NCI-H748 (cell line): Measurements from ENCODE around the gene ZHX3.

Source experiments
- DNase-seq: peaks from one replicate; lab custom pipeline; 2025; ENCODE audit not compliant: unreplicated experiment; lab: John Stamatoyannopoulos, UW

Gene ZHX3

DNA sequence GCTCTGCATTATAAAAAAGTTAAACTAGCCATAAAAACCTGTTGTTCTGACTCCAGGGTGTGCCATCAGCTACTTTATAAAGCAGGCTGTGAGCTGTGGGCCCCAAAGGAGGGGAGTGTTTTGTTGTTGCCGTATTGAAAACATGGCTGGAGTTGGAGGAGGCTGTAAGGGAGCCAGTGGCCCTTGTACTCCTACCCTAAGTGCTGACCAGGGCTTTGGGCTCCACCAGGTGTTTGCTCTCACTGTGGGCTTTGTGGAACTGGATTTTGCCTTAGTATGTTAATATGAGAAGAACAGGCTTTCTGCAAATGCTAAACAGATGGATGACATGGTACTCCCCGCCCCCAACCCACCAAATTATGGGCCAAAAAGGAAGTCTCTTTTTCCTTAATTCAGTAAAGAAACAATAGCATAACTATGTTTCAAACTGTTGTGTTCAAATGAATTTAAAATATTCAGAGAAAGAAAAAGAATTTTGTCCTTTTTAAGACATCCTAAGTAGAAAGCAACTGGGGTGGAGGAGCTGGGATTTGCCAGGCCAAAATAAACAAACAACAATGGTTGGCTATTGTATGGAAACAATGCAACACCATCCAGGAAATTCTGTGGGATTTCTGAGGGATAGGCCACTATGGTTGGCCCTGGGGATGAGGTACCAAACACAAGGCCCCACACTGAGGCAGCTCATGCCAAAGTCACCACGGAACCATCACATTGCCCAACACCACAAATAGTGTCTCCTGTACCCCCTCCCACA, 116.9 kb downstream of the ZHX3 start:
- DNase-seq = no peak

DNA sequence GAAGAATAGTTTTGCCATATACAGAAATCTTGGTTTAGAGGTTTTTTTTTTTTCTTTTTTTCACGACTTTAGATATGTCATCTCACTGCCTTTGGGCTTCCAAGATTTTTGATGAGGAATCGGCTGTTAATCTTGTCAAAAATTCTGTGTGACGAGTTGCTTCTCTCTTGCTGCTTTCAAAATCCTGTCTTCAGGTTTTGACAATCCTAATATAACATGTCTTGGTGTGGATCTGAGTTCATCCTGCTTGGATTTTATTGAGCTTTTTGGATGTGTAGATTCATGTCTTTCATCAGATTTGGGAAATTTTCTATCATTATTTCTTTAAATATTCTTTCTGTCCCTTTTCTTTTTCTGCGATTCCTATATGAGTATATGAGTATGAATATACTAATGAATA, 119.1 kb downstream of the ZHX3 start:
- no peak for DNase-seq

DNA sequence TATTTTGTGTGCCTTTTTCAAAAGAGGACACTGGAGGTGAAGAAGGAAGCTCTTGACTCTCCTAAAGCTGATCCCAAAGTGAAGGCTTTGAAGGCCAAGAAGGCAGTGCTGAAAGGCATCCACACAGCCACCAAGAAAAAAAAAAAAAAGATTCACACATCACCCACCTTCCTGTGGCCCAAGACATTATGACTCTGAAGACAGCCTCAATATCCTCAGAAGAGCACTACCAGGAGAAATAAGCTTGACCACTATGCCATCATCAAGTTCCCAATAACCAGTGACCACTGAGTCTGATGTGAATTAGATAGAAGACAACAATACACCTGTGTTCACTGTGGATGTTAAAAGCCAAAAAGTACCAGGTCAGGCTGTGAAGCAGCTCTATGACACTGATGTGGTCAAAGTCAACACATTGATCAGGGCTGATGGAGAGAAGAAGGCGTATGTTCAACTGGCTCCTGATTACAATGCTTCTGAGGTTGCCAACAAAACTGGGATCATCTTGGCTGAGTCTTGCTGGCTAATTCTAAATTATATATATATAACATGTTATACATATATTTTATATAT, 120.8 kb downstream of the ZHX3 start:
- DNase-seq = no peak

DNA sequence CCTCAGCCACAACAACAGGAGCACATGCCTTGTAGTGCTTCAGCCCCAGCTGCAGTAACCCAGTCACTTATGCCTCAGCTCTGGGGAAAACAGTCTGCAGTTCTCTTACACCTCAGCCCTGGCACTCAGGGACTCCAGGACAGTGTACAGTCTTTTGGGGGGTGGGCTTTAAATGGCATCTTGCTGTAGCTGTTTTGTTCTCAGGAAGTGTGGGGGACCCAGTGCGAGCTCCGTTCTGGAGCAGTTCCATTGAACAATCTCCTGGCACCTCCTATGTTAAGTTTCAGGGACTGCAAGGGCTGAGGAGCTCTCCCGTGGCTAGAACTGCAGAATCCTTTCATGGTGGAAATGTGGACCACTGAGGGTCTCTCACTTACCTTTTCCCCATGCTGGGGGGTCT, 125.0 kb downstream of the ZHX3 start:
- DNase-seq = no peak

DNA sequence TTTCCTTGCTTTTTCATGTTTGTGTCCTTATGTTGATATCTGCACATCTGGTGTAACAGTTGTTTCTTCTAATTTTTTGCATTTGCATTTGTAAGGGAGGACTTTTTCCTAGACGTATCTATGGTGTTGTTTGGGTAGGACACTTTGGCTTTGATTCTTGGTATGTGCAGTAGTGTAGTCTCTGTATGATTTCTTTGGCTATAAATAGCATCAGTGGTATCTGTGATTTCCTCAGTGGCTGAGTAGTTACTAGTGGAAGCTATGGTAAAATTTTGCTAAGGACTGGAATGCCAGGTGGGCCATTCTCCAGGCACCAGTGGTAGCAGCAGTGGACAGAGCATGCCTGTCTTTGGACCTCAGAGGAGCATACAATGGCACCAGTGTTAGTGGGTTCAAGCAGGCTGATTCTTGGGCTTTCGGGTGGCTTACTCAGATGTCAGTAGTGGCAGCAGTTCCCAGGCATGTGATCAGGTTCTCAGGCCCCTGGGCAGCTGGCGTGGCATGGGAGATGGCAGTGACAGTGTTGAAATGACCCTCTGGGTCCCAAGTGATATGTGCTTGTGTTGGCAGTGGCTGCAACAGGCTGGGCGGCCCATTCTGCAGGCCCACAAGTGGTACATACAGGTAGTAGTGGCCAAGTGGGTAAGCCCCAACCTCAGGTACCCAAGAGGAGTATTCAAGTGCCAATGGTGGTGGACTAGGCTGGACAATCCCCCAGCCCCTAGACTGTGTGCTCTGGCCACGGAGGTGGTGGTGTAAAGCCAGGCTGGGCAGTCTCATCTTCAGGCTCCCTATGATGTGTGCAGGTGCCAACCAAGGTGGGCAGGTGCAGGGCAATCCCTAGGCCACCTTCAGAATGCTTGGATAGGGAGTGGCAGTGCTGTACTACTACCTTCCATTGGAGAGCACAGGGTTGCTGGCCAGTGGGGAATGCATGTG, 125.7 kb downstream of the ZHX3 start:
- DNase-seq = no peak

DNA sequence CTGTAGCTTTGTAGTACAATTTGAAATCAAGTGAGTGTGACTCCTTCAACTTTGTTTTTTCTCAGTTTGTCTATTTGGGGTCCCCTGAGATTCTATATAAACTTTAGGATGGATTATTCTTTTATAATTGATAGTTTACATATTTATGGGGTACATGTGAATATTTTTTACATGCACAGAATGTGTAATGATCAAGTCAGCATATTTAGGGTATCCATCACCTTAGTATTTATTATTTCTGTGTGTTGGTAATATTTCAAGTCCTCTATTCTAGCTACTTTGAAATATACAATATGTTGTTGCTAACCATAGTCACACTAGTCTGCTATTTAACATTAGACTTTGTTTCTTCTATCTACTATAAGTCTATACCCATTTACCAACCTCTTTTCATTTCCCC, 129.9 kb downstream of the ZHX3 start:
- DNase-seq = no peak

DNA sequence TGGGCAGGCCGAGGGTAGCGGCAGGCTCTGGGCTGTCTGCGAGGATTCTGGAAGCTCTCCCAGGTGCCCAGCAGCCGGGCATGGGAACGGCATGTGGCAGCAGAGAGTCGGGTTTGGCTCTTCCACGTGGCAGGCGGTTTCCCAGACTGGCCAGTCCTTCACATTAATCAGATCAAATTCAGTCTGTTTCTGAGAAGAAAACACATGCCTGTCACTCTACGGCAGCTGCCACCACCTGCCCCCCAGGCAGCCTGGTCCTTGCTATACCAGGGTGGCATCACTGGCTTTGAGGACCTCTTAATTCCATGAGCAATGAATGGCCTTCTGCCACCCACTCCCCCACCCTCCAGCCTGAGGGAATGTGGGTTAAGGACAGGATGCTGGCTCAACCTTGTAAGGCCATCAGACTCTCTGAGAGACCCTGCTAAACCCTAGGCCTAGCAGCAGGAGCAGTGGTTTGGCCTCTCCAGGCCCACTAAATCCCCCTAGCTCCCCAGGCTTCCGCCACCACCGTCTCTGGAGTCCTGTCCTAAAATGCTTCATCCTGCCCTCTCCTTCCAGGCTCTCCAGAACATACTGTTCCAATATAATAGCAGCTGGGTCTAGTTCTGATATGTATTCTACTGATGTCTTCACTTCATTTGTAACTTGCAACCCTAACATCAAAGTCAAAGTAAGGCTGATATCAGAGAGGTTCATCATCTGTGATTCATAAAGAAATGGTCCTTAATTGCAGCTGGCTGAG, 132.3 kb downstream of the ZHX3 start:
- DNase-seq = no peak

DNA sequence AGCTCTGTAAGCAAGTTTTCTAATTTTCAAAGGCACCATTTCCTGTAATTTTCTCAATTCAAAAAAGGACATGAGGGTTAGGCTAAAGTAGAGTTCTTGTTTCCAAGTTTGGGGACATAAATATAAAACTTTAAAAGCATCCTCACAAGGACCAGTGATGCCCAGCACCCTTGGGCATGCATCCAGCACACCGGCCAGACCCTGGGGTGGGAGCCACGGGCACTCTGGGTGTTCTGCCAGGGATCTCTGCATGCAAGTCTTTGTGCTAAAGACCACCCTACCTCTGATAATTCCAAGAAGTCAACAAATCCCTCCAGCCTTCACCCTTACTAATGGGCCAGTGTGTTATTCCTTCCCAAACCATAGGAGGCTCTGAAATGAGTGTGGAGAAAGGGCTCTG, 133.7 kb downstream of the ZHX3 start:
- DNase-seq = no peak

DNA sequence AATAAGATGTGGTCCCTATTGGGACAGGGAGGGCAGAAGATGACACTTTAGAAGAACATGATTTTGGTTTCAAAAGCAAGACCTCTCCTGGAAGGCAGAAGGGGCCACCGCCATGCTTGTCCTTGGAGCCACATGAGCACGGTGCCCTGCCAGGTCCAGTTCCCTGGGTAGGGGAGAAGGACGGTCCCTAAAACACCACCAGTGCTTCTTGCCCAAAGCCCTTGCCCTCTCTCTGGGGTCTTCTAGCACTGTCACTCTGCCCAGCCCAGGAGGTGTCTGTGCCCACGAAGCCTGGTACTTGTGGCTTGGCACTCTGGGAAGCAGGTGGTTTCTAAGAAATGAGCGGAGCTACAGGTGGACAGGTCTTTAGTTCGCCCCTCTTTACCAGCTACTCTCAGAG, 134.1 kb downstream of the ZHX3 start:
- DNase-seq = no peak

DNA sequence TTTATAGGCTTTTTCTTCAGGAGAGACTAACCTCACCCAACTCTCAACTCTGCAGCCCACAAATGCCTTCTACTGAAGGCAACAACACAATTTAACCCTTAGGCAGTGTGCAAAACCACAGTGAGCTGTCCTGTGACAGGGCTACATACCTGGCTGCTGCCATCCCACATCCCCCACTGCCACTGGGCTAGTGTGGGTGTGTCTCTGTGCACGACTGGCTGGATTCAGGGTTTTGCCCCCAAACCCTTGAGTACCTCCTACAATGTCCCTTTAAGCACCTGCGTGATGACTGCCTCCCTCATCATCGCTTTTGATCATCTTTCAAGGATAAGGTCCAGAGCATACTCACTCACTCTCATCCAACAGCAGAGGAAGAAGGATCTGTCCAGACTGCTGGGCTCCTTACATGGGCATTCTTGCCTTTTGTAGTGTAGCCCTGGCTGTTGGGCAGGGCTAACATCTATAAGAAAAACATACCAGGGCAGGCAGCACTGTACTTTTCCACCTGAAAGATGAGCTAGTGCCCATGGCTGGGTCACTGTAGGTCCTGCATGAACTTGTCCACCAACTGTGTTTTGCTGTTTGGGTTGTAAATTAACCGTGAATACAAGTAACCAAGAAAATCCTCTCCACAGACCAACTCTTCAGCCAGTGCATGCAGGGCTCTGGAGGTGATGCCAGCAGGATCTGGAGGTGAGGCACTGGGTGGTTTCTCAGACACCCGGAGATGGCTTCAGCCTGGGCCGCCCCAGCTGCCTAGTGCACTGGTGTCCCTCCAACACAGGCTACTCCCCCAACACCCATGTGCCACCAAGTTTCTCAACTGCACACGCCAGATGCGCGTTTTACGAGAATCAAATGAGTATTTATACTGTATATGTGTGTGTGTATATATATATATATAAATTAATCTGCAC, 135.0 kb downstream of the ZHX3 start:
- no peak for DNase-seq

DNA sequence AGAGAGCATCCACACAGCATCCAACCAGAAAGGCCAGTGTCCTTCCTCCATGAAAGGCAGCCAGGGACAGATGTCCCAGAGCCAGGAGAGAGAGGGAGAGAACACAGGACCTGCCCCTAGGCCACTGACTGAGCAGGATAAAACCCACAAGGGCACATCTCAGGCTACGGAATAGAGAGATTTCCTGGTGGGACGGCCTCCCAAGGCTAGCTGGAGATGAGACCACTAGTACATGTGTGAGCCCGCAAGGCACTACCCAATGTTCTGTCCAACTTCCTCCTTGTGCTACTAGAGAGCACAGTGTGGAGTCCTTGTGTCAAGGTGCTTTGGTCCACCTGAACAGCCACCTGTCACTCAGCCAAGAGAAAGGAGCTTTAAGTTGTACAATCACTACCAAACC, 136.0 kb downstream of the ZHX3 start:
- no peak for DNase-seq

DNA sequence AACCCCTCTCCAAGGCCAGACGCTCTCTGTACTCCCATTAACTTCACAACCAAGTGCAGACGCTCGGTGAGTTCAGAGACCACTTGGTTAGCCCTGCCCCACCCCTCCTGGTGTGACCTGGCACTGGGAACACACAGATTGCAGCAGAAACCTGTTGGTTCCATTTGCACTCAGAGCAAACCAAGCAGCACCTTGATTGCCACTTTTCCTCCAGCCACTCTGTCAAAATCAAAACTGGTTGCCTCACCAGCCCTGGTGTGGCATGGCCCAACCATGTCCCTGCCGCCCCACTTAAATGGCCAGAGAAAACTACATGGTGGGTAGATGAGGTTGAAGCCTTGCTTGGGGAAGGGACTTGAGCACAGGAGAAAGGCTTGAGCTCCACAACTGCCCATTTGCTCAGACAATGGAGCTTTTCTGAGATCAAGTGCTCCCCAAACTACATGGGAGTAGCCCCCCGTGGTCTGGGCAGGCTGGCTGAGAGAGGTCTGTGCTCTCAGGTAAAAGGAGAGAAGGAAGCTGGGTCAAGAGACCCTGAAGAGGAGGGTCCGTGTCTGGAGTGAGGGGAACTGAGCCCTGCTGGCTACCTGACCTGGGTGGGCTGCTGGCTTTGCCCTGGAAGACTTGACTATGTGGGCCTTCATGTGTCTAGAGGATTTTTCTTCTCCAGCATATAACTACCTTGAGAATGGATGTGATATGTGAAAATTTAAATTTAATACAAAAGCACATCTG, 136.8 kb downstream of the ZHX3 start:
- DNase-seq = no peak

DNA sequence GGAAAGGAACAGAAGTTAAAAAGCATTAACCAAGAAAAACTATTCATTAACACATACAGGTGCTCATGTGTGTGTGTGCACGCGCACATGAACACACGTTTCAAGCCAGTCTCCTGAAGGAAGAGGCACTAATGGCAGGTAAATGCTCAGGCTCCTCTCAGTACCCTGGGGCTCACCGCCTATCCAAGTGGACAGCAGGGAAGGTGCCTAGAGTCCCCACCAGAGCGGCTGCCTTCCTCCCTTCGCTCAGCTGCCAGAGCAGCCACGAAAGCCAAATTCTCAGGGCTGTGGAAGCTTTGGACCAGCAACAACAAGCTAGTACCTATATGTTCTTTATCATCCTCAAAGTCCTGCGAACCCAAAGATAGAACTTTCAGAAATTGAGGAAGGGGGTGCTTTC, 137.6 kb downstream of the ZHX3 start:
- no peak for DNase-seq

DNA sequence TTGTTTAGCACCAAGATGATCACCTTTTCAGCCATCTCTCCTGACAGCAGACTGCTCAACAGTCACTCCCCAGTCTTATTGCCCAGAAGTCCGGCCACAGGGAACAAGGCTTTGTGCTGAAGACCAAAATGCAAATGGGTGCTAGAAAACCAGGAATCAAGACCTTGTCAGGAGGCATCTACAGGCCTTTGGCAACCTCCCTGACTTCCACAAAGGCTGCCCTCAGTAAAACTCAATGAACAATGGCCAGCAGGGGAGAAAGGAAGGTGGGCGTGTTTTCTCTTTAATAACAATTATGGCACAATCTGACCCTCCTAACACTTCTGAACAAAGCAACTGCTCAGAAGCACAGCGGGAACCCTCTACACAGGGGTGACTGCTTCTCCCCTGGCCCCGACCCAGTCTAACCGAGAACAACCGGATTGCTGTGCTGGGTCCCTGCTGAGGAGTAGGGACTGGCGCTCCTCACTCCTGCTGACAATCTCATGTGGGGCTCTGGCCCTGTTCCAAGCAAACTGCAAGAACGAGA, 138.6 kb downstream of the ZHX3 start:
- DNase-seq = peak; percentile 58

DNA sequence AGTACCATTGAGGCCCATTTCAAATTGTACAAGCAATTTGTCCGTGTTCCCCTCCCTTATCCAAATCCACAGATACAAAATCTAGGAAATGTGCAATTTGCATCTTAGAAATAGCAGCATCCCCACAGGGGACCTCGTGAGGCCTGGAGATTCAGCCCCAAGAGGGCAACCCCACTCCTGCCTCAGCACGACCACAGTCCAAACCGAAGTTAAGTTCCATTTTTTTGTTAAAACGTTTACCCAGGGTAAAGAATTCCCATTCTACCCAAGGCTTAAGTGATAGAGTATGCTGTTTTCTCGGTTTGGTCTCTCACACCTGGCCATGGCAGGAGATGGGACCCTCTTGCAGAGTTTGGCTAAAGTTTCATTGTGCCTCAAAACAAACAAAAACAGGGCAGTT, 139.0 kb downstream of the ZHX3 start:
- DNase-seq = no peak

DNA sequence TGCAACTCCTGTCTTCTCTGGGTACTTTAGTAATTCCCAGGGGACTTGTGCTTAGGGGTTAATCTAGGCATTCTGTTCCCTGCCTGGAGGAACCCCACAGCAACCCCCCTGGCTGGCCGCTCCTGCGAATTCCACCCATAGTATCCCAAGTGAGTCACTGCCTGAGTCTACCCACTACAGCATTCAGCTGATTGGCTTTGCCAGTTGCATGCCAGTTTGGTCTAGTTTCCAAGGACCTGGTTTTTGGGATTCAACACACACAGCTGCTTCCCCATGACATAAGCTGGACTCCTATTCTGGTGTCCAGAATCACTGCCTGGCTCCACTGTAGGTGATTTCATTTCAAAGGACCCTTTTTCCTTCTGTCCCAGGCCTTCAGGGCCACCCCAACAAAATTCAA, 139.9 kb downstream of the ZHX3 start:
- DNase-seq = no peak

DNA sequence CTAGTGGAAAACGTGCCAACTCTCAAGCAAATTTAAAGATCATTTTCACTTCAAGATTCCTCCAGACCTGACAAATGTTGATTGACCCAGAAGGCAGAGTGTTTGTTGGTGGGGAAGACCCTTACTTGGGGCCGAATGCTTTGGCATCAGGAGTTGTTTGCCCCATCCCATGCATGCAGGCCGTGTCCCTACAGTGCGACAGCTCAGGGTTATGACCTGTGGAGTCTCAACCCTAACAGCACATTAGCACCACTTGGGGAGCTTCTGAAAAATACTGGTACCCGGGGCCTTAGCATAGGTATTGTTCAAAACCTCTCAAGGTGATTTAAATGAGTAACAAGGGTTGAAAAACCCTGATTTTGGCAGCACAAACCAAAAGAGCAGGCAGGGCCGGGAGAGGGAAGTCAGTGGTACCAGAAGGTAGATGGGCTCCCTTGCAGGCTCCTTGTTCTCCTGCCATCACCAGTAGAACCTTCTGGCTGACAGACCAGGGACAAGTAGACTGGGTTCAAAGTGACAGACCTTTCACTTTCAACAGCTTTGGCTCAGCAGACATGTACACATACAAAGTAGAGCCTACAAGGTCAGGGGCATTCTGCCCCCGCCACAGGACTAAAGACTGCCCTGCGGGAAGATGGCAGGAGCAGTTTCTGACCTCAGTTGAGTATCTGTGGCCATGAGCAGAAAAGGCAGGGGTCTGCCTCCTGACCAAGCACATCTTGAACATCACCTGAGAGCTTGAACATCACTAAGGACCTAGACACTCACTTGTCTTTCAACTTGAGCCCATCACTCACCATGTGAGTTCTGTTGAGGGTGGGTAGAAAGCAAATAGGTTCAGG, 140.6 kb downstream of the ZHX3 start:
- no peak for DNase-seq

DNA sequence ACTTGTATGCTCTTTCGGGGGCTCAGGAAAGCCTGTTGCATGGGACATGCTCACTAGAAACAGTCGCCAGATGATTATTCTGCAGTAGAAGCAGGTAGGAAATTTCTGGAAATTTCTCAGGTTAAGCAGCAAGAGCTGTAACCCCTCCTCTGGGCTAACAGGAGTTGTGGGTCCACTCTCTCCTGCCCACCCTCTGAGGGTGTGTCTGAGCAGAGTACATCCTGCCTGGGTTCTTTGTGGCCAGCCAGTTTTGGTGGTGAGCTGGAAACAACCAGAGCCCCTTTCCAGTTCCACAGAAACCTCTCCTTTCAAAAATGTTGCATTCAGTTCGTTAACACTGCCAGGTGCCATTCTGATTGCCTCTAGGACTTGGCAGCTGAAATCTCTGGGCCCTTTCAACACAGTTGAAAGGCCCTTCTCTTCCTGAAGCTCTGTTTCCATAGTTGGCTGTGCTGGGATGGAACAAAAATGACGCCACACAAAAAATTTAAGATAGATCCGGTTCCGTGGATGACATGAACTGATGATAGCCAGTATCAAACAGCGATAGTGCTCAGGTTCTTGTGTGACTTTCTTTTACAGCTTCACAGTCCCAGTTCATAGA, 141.7 kb downstream of the ZHX3 start:
- DNase-seq = no peak
